ENCODE measurements around the gene ABCA2. TPM values are rescaled to one million over a fixed set of nuclear protein-coding genes. Genes with fewer than 3 reads are reported as not detected.

Gene ABCA2
- total RNA-seq, 1 experiment from 2014 or later = 8.5 TPM

GRCh38 chr9:136963341-136963740, 64.7 kb downstream of the ABCA2 start:
- in situ Hi-C loops (cut with HindIII; ENCODE audit: low sequenced_read_pairs) = no loop called here
- DNase-seq (ENCODE audit: low spot score) = no peak

GRCh38 chr9:136962701-136963248, 65.3 kb downstream of the ABCA2 start:
- DNase-seq (ENCODE audit: low spot score) = no peak
- in situ Hi-C loops (cut with HindIII; ENCODE audit: low sequenced_read_pairs) = no loop called here

GRCh38 chr9:136962163-136962562, 65.9 kb downstream of the ABCA2 start:
- in situ Hi-C loops (cut with HindIII; ENCODE audit: low sequenced_read_pairs) = no loop called here

GRCh38 chr9:136961279-136962065, 66.6 kb downstream of the ABCA2 start:
- in situ Hi-C loops (cut with HindIII; ENCODE audit: low sequenced_read_pairs) = no loop called here
- peak; percentile 90 for DNase-seq (ENCODE audit: low spot score)

More at GRCh38 chr9:136962163-136962562, 65.9 kb downstream of the ABCA2 start:
- DNase-seq (ENCODE audit: low spot score) = no peak

GRCh38 chr9:136960938-136961275, 67.1 kb downstream of the ABCA2 start:
- in situ Hi-C loops (cut with HindIII; ENCODE audit: low sequenced_read_pairs) = no loop called here
- DNase-seq (ENCODE audit: low spot score) = no peak

GRCh38 chr9:136960212-136960937, 67.7 kb downstream of the ABCA2 start:
- no peak for DNase-seq (ENCODE audit: low spot score)
- in situ Hi-C loops (cut with HindIII; ENCODE audit: low sequenced_read_pairs) = no loop called here

- in situ Hi-C loops (cut with HindIII; ENCODE audit: low sequenced_read_pairs) = no loop called here
- DNase-seq (ENCODE audit: low spot score) = no peak
These were observed 68.9 kb downstream of the ABCA2 start for GRCh38 chr9:136958898-136959850.

- in situ Hi-C loops (cut with HindIII; ENCODE audit: low sequenced_read_pairs) = no loop called here
- DNase-seq (ENCODE audit: low spot score) = no peak
These were observed 69.6 kb downstream of the ABCA2 start for GRCh38 chr9:136958473-136958872.

GRCh38 chr9:136957901-136958300, 70.1 kb downstream of the ABCA2 start:
- in situ Hi-C loops (cut with HindIII; ENCODE audit: low sequenced_read_pairs) = no loop called here
- no peak for DNase-seq (ENCODE audit: low spot score)

- in situ Hi-C loops (cut with HindIII; ENCODE audit: low sequenced_read_pairs) = no loop called here
These were observed 70.6 kb downstream of the ABCA2 start for GRCh38 chr9:136957461-136957860.

More at GRCh38 chr9:136957461-136957860, 70.6 kb downstream of the ABCA2 start:
- DNase-seq (ENCODE audit: low spot score) = no peak

Other genes starting within 250 kb of the ABCA2 start
- 60.8 and 107 TPM in 2 replicates for gene TMEM141, start 236.9 kb downstream of the ABCA2 start, total RNA-seq (2014; rRNA removed; shearing (Covaris generic))
- not detected in 2 replicates for gene CCDC183, start 231.9 kb downstream of the ABCA2 start, total RNA-seq (2014; rRNA removed; shearing (Covaris generic))
- gene RABL6, start 220.3 kb downstream of the ABCA2 start, total RNA-seq (2014; rRNA removed; shearing (Covaris generic)) = 199 and 222 TPM in 2 replicates
- 0.49 and 1.1 TPM in 2 replicates for gene AJM1, start 185.8 kb downstream of the ABCA2 start, total RNA-seq (2014; rRNA removed; shearing (Covaris generic))
- gene PHPT1, start 178.8 kb downstream of the ABCA2 start, total RNA-seq (2014; rRNA removed; shearing (Covaris generic)) = 139 and 226 TPM in 2 replicates
- 1.9 TPM in 2 replicates for gene MAMDC4, start 175.9 kb downstream of the ABCA2 start, total RNA-seq (2014; rRNA removed; shearing (Covaris generic))
- gene EDF1, start 161.9 kb downstream of the ABCA2 start, total RNA-seq (2014; rRNA removed; shearing (Covaris generic)) = 308 and 348 TPM in 2 replicates
- 22.6 and 36.3 TPM in 2 replicates for gene TRAF2, start 141.7 kb downstream of the ABCA2 start, total RNA-seq (2014; rRNA removed; shearing (Covaris generic))
- gene FBXW5, start 83.5 kb downstream of the ABCA2 start, total RNA-seq (2014; rRNA removed; shearing (Covaris generic)) = 118 and 124 TPM in 2 replicates
- 0.92 TPM in 1 of 2 replicates, not detected in the other for gene C8G, start 83.0 kb downstream of the ABCA2 start, total RNA-seq (2014; rRNA removed; shearing (Covaris generic))
- not detected in 2 replicates for gene LCN12, start 76.0 kb downstream of the ABCA2 start, total RNA-seq (2014; rRNA removed; shearing (Covaris generic))
- gene PTGDS, start 50.7 kb downstream of the ABCA2 start, total RNA-seq (2014; rRNA removed; shearing (Covaris generic)) = 4.7 TPM in 1 of 2 replicates, not detected in the other
- gene LCNL1, start 45.2 kb downstream of the ABCA2 start, total RNA-seq (2014; rRNA removed; shearing (Covaris generic)) = not detected in 2 replicates
- 52.2 and 79.6 TPM in 2 replicates for gene PAXX, start 35.8 kb downstream of the ABCA2 start, total RNA-seq (2014; rRNA removed; shearing (Covaris generic))
- gene CLIC3, start 31.7 kb downstream of the ABCA2 start, total RNA-seq (2014; rRNA removed; shearing (Covaris generic)) = 2.1 and 6.2 TPM in 2 replicates
- not detected in 2 replicates for gene FUT7, start 3.9 kb upstream of the ABCA2 start, total RNA-seq (2014; rRNA removed; shearing (Covaris generic))
- 32.0 and 38.4 TPM in 2 replicates for gene NPDC1, start 17.9 kb upstream of the ABCA2 start, total RNA-seq (2014; rRNA removed; shearing (Covaris generic))
- gene ENTPD2, start 25.8 kb upstream of the ABCA2 start, total RNA-seq (2014; rRNA removed; shearing (Covaris generic)) = not detected in 2 replicates
- gene SAPCD2, start 42.3 kb upstream of the ABCA2 start, total RNA-seq (2014; rRNA removed; shearing (Covaris generic)) = 62.9 and 63.5 TPM in 2 replicates
- gene UAP1L1, start 49.3 kb upstream of the ABCA2 start, total RNA-seq (2014; rRNA removed; shearing (Covaris generic)) = 28.9 and 34.7 TPM in 2 replicates
- 67.0 and 73.9 TPM in 2 replicates for gene MAN1B1, start 58.7 kb upstream of the ABCA2 start, total RNA-seq (2014; rRNA removed; shearing (Covaris generic))
- gene DPP7, start 86.5 kb upstream of the ABCA2 start, total RNA-seq (2014; rRNA removed; shearing (Covaris generic)) = 1.2 and 3.0 TPM in 2 replicates
- gene GRIN1, start 110.9 kb upstream of the ABCA2 start, total RNA-seq (2014; rRNA removed; shearing (Covaris generic)) = not detected in 2 replicates
- gene LRRC26, start 141.8 kb upstream of the ABCA2 start, total RNA-seq (2014; rRNA removed; shearing (Covaris generic)) = 1.3 TPM in 1 of 2 replicates, not detected in the other
- gene TMEM210, start 143.8 kb upstream of the ABCA2 start, total RNA-seq (2014; rRNA removed; shearing (Covaris generic)) = not detected in 2 replicates
- gene ANAPC2, start 160.3 kb upstream of the ABCA2 start, total RNA-seq (2014; rRNA removed; shearing (Covaris generic)) = 58.8 and 63.6 TPM in 2 replicates
- 95.8 and 122 TPM in 2 replicates for gene SSNA1, start 160.4 kb upstream of the ABCA2 start, total RNA-seq (2014; rRNA removed; shearing (Covaris generic))
- 17.6 and 25.7 TPM in 2 replicates for gene TPRN, start 172.5 kb upstream of the ABCA2 start, total RNA-seq (2014; rRNA removed; shearing (Covaris generic))
- 45.7 and 57.4 TPM in 2 replicates for gene TMEM203, start 177.4 kb upstream of the ABCA2 start, total RNA-seq (2014; rRNA removed; shearing (Covaris generic))
- 3.9 and 6.4 TPM in 2 replicates for gene NDOR1, start 177.5 kb upstream of the ABCA2 start, total RNA-seq (2014; rRNA removed; shearing (Covaris generic))
- gene RNF208, start 194.0 kb upstream of the ABCA2 start, total RNA-seq (2014; rRNA removed; shearing (Covaris generic)) = not detected in 2 replicates
- gene CYSRT1, start 196.9 kb upstream of the ABCA2 start, total RNA-seq (2014; rRNA removed; shearing (Covaris generic)) = 10.7 and 16.0 TPM in 2 replicates
- gene RNF224, start 199.3 kb upstream of the ABCA2 start, total RNA-seq (2014; rRNA removed; shearing (Covaris generic)) = not detected in 2 replicates
- gene SLC34A3, start 202.7 kb upstream of the ABCA2 start, total RNA-seq (2014; rRNA removed; shearing (Covaris generic)) = not detected in 2 replicates
- 1,012 and 1,099 TPM in 2 replicates for gene TUBB4B, start 213.1 kb upstream of the ABCA2 start, total RNA-seq (2014; rRNA removed; shearing (Covaris generic))
- not detected in 2 replicates for gene STPG3, start 223.0 kb upstream of the ABCA2 start, total RNA-seq (2014; rRNA removed; shearing (Covaris generic))
- 93.6 and 118 TPM in 2 replicates for gene NELFB, start 227.1 kb upstream of the ABCA2 start, total RNA-seq (2014; rRNA removed; shearing (Covaris generic))
- 38.2 and 41.7 TPM in 2 replicates for gene TOR4A, start 249.5 kb upstream of the ABCA2 start, total RNA-seq (2014; rRNA removed; shearing (Covaris generic))